Parathyroid adenoma (tissue), 2 donors: ENCODE results near the gene DOLK.
A peak's percentile ranks its signal among the peaks of the same experiment; 100 is the strongest.

Source experiments
- H2AFZ ChIP-seq: fragments of 300-600 bp; sonication (generic); one replicate; pipeline ENCODE4 v1.7.0; 2017; ENCODE audit warnings: antibody characterized with exemption, mild to moderate bottlenecking
- H3K27ac ChIP-seq: fragments of 300-600 bp; sonication (generic); one replicate; pipeline ENCODE4 v1.7.0; 2017
- H3K27me3 ChIP-seq: fragments of 300-600 bp; sonication (generic); one replicate; pipeline ENCODE4 v1.7.0; 2017; ENCODE audit warnings: low read length; ENCODE audit not compliant: control insufficient read depth, insufficient read depth
- H3K36me3 ChIP-seq: fragments of 300-600 bp; sonication (generic); one replicate; pipeline ENCODE4 v1.7.0; 2017; ENCODE audit warnings: low read length; ENCODE audit not compliant: control insufficient read depth, insufficient read depth
- H3K4me1 ChIP-seq: fragments of 300-600 bp; sonication (generic); one replicate; pipeline ENCODE4 v1.7.0; 2017; ENCODE audit warnings: control low read depth
- H3K4me2 ChIP-seq: fragments of 300-600 bp; sonication (generic); one replicate; pipeline ENCODE4 v1.7.0; 2017; ENCODE audit warnings: low read length
- H3K4me3 ChIP-seq: fragments of 300-600 bp; sonication (generic); one replicate; pipeline ENCODE4 v1.7.0; 2017; ENCODE audit warnings: low read depth, low read length
- H3K79me2 ChIP-seq: fragments of 300-600 bp; sonication (generic); one replicate; pipeline ENCODE4 v1.7.0; 2017; ENCODE audit warnings: control low read depth
- H3K9ac ChIP-seq: fragments of 300-600 bp; sonication (generic); one replicate; pipeline ENCODE4 v1.7.0; 2017; ENCODE audit warnings: mild to moderate bottlenecking
- H3K9me3 ChIP-seq: fragments of 300-600 bp; sonication (generic); one replicate; pipeline ENCODE4 v1.7.0; 2017; ENCODE audit warnings: low read length; ENCODE audit not compliant: control insufficient read depth
- TF ChIP-seq, protein P1 (sequence below): fragments of 300-600 bp; sonication (generic); IDR thresholded peaks from one replicate; pipeline ENCODE4 v1.7.0; 2017; ENCODE audit warnings: antibody characterized with exemption, mild to moderate bottlenecking
- donor health status: primary hyperparathyroidism.

DOLK gene

DNA sequence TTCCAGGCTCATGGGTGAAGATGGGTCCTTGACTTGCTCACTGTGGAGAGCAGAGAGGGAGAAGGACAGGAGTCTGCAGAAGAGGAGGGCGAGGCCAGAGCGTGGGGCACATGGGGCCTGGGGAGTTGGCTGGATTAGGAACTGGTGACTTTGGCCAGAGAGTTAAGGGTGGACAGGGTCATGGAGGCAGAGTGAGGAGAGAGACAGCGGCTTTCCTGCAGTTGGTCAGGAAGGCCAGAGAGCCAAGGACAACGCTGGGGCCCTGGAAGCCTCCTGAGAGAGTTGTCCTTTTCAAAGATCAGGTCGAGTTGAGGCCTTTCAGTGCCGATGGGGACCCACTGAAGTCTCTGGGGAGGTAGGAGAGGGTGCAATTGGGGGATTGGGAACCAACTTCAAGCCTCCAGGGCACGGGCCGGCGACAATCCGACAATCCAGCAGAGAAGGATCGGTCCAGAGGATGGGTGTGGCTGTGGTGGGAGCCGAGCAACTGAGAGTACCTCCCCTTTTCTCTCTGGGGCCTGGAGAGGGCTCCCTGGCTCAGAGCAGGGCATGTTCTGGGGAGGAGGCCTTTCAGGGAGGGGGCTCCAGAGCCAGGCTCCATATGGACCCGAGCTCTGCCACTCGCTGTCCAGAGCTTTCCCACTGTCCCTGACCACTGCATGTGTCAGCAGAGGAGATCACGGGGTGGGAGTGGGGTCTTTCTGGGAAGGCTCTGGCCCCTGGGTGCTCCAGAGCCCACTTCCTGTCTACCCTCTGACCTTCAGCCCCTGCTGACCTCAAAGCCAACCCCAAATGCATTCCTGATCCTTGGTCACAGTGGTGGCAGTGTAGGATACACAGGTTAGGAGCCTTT is 34.1 kb downstream of the DOLK start:
- H3K27me3 ChIP-seq = no peaks in the 10 kb centered on the region
- no peaks in the 10 kb centered on the region for H3K36me3 ChIP-seq
- H3K4me3 ChIP-seq = no peak overlapping the region
- H2AFZ ChIP-seq = no peak overlapping the region
- no peak overlapping the region for H3K9ac ChIP-seq
- H3K27ac ChIP-seq = peak overlapping the region; percentile 36
- peaks cover 16% of the 10 kb centered on the region for H3K79me2 ChIP-seq
- no peaks in the 10 kb centered on the region for H3K9me3 ChIP-seq
- no peak overlapping the region for H3K4me2 ChIP-seq
- no peaks in the 10 kb centered on the region for H3K4me1 ChIP-seq
- TF ChIP-seq, protein P1, sequence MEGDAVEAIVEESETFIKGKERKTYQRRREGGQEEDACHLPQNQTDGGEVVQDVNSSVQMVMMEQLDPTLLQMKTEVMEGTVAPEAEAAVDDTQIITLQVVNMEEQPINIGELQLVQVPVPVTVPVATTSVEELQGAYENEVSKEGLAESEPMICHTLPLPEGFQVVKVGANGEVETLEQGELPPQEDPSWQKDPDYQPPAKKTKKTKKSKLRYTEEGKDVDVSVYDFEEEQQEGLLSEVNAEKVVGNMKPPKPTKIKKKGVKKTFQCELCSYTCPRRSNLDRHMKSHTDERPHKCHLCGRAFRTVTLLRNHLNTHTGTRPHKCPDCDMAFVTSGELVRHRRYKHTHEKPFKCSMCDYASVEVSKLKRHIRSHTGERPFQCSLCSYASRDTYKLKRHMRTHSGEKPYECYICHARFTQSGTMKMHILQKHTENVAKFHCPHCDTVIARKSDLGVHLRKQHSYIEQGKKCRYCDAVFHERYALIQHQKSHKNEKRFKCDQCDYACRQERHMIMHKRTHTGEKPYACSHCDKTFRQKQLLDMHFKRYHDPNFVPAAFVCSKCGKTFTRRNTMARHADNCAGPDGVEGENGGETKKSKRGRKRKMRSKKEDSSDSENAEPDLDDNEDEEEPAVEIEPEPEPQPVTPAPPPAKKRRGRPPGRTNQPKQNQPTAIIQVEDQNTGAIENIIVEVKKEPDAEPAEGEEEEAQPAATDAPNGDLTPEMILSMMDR = no peak

- Histone ChIP-seq H3K36me3 (no peaks in the 10 kb centered on the region), H3K79me2 (peaks cover 16% of the 10 kb centered on the region), H3K9ac (no peak overlapping the region), H3K4me3 (no peak overlapping the region), H3K4me2 (no peak overlapping the region), H2AFZ (no peak overlapping the region), H3K4me1 (no peaks in the 10 kb centered on the region), H3K27me3 (no peaks in the 10 kb centered on the region), H3K9me3 (no peaks in the 10 kb centered on the region), H3K27ac (peak overlapping the region; percentile 36)
- TF ChIP-seq, protein P1 = no peak
Measured at GRCh38 chr9:128912270-128912853, 35.0 kb downstream of the DOLK start.

DNA sequence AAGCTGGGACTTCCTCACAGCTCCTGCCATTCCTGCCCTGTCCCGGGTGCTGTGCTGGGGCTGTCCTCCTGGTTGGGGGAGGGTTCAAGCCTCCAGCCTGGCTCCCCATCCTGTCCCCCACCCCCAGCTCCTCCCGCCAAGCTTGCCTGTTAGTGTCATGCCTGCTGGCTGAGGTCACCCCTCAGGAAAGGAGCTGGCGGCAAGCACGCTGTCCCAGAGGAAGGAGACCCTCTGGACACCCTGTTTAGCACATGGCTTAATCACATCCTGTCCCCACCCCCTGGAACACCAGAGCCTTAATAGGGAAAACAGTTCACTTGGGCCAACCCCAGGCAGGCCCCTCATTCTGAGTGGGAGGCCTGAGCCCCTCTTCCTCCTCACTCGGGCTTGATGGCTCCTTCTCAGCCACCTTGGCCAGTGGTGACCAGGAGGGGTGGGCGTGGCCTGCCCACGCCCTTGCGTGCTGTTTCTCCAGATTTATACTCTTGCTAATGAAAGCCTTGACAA is 35.8 kb downstream of the DOLK start:
- no peak overlapping the region for H3K4me3 ChIP-seq
- no peak overlapping the region for H3K9ac ChIP-seq
- TF ChIP-seq, protein P1 = no peak
- peak overlapping the region; percentile 15 for H3K27ac ChIP-seq
- peaks cover 16% of the 10 kb centered on the region for H3K79me2 ChIP-seq
- no peaks in the 10 kb centered on the region for H3K27me3 ChIP-seq
- no peak overlapping the region for H3K4me2 ChIP-seq
- no peaks in the 10 kb centered on the region for H3K4me1 ChIP-seq
- no peak overlapping the region for H2AFZ ChIP-seq
- no peaks in the 10 kb centered on the region for H3K9me3 ChIP-seq
- H3K36me3 ChIP-seq = no peaks in the 10 kb centered on the region

- H3K27ac ChIP-seq = peak overlapping the region; percentile 15
- no peak overlapping the region for H3K4me3 ChIP-seq
- no peaks in the 10 kb centered on the region for H3K4me1 ChIP-seq
Measured at GRCh38 chr9:128910906-128911305, 36.5 kb downstream of the DOLK start.

More at GRCh38 chr9:128910906-128911305, 36.5 kb downstream of the DOLK start:
- Histone ChIP-seq H3K4me2 (no peak overlapping the region), H3K79me2 (peaks cover 16% of the 10 kb centered on the region), H3K36me3 (no peaks in the 10 kb centered on the region), H2AFZ (no peak overlapping the region), H3K27me3 (no peaks in the 10 kb centered on the region), H3K9me3 (no peaks in the 10 kb centered on the region), H3K9ac (no peak overlapping the region)
- TF ChIP-seq, protein P1 = no peak
